Stimulated activated CD4-positive, alpha-beta T cell treated with anti-CD3 and anti-CD28 coated beads, Interleukin-2, amount 100 ng/mL, for 48 hours (primary cell): Measurements from ENCODE around the gene ADAMTSL4.
"Not testable (repeated sequence)": the region's sequence is repeated elsewhere in the genome, so short reads cannot be mapped to it uniquely, and the experiment has no call there.

Source experiments
- DNase-seq, 2 donors: peaks; one replicate each; pipeline ENCODE4 v3.0.0-alpha.2; 2020

ADAMTSL4 gene

DNA sequence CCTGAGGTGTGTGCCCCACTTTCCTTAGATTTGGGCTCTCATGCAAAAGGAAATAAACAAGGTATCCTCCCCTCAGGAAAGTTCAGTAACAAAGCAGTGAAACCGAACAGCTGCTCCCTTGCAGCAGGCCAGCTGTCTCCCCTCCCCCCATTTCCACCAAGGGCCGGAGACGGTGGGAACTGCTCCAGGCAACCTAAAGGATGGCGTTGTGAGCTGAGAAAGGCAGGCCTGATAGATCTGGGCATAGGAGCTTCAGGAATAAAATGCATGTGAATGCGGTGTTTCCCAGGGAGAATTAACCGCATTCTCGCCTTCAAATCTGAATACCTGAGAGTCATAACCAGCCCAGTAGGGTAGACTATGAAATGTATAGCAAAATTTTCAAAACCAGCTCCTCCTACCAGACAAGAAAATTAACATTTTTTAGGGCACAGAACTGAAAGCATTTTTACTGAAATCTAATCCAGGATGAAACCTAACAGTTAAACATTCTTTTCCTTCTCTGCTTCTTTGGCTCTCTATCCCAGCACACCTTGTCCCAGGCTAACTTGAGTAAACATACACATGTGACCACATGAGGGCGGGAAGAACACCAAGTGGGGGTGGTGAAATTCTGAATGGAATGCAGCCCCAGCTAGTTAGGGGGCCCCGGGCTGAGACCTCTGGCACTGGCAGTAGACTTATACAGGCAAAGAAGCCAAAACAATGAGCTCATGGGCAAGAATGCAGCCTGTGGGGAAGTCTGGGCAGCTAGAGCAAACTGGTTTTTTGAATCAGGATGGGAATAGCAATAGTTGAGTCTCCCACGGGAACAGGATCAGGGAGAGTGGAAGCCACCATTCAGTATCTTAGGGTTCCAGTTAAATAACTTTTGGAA is 18.7 kb downstream of the ADAMTSL4 start:
- DNase-seq: peak; percentile 41 to 54

DNA sequence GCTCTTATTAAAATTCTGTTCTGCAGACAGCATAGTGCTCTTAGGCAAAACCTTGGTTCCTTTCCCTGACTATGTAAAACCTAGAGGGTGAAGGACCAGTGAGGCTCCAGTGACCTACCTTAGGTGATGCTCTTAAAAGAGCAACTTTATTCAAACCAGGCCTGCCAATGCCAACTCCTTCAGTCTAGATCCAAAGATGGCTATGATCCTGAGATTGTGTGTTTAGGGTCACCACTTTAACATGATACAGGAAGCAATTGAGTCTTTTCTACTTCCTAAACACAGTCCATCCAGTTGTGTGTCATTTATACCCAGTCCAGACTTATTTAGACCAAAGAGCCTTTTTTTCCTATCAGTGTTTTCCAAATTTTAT is 19.4 kb downstream of the ADAMTSL4 start:
- DNase-seq: no peak

DNA sequence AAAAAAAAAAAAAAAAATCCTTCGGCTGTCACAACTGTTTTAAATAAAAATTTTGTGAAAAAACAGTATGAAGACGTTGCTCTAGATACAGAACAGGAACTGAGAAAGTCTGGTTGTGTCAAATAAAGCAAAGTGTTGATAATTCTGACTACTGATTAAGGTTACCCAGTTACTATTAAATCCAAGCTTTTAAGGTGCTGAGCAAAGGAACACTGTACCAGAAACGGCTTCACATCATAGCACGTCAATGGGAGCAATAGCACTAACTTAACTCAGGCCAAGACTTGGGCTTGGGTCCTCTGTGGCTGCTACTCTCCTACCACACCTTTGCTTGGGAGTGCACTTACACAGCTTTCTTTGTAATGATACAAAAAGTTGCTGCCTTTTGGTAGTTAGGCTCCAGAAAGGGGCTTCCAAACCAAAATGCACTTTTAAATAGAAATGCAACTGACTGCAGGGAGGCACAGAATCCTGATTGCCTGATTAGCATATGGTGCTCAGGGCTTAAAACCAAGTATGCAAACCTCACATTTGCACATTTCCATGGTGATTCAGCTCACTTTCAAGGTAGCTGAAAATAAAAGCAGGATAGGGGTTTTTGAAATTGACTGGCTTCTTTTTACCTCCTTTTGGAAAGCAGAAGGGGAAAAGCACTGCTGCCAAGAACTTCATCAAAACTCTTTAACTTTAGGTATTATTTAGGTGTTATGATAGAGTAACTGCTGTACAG is 23.9 kb downstream of the ADAMTSL4 start:
- DNase-seq: no peak

DNA sequence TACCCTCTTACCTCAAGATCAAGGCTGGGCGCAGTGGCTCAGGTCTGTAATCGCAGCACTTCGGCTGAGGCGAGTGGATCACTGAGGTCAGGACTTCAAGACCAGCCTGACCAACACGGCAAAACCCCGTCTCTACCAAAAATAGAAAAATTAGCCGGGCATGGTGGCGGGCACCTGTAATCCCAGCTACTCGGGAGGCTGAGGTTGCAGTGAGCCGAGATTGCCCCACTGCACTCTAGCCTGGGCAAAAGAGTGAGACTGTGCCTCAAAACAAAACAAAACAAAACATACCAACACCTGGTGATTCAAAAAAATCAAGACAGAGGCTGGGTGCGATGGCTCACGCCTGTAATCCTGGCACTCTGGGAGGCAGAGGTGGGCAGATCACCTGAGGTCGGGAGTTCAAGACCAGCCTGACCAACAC is 24.5 kb downstream of the ADAMTSL4 start:
- DNase-seq: not testable (repeated sequence)

DNA sequence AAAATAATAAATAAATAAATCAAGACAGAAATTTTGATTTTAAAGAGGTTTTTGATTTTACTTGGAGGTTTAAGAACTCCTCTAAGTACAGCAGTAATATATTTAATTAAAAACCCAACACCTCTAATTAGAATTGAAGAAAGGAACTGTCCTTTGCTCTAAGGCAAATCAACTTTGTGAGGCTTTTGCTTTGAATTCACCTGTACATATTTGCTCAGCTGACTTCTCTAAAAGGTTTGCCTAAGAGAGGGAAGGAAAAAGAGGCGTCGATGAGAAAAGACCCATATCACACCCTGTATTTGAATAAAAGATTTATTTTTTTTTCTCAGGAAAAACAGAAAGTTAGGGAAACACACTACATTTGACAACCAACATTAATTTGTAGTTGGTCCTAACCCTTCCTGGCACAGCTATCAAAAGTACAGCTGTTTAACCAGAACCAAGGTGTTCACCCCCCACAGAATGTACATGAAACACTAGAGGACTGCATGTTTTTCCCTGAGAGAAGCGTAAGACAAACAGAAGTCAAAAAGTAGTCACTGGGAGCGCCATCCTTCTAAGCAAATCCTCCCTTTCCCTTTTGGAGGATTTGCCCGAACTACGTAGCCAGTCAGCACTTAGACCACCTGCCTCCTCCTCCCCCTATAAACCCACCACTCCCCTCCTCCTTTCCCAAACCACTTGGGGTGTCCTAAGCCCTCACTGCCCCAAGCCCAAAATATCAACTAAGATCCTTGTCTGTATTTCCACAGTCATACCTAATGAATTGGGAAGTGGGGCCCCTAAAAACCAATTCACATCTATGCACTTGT is 25.3 kb downstream of the ADAMTSL4 start:
- DNase-seq: no peak

DNA sequence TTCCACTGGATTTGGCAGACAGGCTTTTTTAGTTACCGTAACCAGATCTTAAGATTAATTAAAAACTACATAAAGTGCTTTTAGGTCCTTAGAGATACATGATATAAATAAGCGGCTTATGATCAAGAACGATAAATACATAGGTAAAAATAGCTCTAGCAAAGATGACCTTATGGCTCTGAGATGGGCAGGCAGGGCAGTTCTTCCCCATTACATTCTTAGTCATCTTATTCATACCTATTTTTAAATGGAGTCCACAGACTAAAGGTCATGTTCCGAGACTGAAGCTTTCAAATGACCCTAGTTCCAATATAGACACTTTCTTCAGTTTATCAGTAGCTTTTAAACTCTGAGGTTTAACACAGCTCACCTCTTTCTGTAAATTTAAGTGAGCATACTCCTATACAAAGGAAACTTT is 25.9 kb downstream of the ADAMTSL4 start:
- no peak for DNase-seq

DNA sequence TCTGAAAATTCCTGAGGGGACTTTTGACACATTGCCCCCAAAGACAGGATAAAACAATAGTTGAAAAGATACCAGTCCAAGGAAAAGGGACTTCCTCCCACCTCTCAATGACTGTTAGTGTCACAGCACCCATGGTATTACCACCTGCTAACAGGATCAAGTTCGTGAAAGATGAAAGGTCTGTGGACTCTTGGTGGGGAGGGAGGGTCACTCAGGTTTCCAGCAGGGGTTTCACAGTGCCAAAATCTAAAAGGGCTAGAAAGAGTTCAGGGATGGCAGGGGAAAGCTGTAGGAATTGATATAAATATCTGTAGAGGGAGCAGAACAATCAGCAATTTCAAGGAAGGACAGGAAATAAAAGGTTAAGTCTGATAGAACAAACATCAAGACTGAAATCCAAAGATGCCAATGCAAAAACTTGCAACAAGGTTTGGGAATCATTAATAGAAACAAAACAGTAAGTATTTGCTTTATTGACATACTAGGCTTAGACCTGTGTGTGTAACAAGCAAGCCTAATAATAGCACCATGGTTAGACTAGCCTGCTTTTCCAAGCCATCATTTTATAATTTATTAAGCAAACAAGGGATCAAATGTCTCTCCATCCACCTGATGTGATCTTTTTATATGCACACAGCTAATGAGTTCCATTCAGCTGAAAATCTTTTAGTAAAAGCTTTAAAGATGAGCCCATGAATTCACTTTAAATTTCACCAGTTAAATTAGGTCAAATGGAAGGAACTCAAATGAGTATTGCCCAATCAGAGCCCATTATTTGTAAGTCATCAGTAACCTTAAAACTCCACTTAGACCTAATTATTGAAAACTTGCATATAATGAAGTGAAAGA is 26.5 kb downstream of the ADAMTSL4 start:
- no peak for DNase-seq

DNA sequence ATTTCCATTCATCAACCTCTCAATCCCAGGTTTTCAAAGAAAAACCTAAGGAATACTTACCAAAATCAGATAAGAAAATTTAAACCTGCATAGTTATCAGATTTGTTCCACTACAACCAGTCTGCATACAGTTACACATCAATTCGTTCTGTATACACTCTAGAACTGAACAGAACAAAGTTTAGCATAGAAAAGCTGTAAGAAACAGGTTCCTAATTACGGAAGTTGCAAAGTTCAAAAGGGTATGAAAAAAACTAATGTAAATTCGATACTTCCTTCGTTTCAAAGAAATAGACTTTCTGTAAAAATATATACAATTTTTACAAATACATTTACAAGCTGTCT is 27.1 kb downstream of the ADAMTSL4 start:
- DNase-seq: no peak

DNA sequence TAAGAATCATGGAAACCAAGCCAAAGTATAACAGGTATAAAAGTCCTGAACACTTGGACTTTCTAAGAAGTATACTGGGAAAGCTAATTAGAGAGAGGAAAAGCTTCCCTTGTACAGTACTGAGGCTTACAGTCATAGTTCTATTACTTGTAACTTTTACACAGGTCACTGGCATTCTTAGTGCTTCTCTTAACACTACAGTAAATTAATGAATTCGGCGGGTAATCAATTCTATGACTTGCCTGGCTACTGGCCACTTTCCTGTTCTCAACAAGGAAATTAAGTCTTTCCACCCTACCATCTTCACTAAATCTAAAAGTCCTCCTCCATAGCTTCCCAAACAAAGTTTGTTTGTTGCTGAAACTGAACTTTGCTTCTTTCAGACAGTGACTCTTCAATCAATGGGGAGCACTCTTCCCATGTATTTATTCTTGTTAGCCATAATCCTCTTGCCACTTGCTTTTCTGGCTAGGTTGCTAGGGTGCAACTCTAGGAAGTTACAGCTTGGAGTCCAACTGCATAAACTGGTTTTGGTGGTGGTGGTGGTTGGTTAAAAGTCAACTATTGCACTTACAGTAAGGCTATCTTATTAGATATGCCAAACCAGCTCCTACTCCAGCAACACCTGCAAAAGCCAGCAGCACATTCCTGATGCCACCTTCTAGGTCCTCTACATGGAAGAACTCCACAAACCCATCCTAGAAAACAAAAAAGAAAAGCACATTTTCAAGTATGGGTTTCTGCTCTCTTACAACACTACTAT is 27.8 kb downstream of the ADAMTSL4 start:
- DNase-seq: no peak

DNA sequence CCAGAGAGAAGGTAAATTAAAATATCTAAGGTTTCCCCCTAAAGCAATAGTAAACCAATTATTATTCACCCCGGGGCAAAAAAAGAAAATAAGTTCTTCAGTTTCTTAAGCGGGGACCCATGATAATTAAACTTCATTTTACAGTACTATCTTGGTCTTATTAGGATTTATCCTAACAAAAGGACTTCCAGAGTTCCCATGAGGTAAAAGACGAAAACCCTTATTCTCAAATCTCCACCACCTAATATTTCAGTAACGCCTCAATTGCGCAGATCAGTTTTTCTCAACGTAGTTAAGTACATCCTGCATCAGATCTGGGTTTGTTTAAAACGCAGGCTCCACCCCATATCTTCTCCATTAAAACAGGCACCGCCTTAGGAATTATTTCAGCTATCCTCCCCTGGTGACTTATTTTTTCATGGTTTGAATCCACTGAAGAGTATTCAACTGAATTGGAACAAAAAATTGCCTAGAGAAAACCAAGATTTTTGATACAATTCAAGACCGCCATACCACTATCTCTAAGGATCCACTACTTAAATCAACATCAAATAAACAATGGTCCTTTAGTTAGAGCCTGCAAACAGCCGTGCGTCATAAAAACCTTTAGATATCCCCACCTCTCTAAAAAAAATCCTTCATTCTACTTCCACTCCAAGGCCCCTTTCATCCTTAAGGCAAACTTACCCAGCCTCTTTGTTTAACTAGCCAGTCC is 28.5 kb downstream of the ADAMTSL4 start:
- no peak for DNase-seq

DNA sequence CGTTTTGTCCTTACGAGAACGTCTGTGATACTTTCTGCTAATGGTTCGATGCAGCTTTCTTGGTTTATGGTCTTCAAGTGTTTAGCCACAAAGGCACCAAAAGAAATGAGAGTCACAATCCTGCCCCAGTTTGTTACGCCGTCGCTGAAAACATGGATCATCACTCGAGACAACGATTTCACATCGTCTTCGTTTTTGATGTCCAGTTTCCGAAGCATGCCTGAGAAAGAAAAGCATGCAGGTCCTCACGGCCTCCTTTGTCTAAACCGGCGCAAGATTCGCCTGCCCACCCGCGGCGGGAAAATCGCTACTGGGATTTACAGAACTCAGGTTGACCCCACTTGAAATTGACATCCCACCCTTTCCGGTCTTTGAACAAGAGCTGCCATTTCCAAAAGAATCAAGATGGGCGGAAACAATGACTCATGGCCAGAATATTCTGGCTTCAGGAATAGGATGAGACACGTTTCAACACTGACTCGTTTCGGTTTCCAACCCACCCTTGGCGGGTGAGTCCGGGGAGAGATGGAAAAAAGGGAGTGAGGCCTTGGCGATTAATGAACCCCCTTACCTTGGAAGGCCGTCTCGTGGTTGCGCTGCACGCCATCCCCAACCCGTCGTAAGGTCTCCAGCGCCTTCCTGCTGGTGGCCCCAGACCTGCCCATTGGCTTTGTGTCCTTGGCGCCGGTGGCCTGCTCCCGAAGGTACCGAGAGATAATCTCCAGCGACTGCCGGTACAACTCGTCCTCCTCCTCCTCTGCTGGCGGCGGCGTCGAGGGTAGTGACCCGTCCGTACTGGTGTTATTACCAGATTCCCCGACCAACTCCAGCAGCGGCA is 29.3 kb downstream of the ADAMTSL4 start:
- no peak for DNase-seq

DNA sequence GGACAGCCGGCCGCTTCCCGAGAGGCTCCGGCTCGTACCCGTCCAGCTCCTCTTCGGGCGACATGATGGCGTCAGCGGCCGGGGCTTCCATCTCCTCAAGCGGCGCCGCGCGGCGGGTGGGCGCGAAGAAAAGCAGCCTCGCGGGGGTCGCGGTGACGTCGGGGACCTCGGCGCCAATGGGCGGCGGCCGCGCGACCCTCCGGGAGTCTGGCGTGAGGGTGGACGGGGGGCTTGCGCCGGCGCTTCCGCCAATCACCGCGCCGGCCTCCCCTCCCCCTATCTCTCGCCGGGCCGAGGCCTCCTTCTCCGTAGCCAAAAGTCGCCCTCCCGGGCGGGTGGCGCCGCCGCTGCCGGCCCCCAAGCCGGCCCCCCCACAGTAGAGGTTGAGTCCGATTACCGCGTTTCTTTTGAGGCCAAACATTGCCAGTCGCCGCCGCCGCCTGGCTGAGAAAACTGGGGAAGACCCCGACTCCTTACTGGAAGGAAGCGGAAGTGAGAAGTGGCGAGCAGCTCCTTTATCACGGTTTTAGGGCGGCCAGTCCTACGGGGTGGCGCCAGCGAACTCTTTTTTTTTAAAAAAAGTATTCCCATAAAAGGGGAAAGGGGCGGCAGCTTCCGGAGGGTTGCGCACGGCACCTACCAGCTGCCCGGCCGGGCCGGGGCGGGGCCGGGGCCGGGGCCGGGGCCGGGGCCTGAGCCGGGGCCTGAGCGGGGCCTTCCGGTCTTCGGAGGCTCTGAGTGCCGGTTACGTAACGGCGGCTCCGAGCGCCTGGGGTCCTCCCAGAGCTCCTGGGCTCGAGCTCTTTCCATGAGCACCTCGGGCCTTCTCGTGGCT is 30.1 kb downstream of the ADAMTSL4 start, which contains the start of gene MCL1:
TSS of gene MCL1 (minus strand) at position 501 of the 835 bp plus-strand sequence. CDS start at position 421, 80 bp downstream.
- DNase-seq: peak; percentile 74 to 76

DNA sequence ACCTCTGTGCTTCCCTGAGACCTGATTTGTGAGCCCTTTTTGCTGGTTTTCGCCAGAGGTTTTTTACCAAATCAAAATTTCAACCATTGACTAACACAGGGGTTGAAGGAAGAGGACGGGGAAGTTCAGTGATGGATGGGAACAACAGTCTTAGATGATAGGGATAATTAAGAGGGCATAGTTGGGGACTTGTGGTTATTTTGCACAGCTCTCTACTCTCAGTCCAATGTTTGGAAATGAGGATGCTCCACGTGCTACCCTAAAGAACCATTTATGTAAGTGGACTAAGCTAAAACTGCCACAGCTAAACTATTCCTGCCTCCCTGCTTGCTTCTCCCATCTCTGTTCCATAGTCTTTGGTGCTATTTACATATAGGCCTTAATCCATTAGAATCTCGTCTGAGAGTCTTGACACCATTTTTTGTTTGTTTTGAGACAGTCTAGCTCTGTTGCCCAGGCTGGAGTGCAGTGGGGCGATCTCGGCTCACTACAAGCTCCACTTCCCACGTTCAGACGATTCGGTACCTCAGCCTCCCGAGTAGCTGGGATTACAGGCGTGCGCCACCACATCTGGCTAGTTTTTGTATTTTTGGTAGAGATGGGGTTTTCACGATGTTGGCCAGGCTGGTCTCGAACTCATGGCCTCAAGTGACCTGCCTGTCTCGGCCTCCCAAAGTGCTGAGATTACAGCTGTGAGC is 30.9 kb downstream of the ADAMTSL4 start:
- no peak for DNase-seq

DNA sequence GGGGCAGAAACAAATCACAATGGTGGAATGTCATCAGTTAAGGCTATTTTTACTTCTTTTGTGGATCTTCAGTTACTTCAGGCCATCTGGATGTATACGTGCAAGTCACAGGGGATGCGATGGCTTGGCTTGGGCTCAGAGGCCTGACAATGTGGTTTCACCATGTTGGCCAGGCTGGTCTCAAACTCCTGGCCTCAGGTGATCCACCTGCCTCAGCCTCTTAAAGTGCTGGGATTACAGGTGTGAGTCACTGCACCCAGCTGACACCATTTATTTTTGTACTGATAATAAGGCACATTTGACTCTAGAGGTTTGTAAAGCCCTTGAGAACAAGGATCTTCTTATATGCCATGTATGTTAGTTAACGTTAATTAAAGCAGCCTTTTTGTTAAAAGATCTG is 31.8 kb downstream of the ADAMTSL4 start:
- not testable (repeated sequence) for DNase-seq

DNA sequence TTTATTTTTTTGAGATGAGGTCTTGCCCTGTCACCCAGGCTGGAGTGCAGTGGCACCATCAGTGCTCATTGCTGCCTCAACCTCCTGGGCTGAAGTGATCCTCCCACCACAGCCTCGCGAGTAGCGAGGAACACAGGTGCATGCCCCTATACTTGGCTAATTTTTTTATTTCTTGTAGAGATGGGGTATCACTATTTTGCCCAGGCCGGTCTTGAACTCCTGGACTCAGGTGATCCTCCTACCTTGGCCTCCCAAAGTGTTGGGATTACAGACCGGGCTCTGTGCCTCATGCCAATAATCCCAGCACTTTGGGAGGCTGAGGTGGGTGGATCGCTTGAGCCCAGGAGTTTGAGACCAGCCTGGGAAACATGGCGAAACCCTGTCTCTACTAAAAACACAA is 32.2 kb downstream of the ADAMTSL4 start:
- not testable (repeated sequence) for DNase-seq

DNA sequence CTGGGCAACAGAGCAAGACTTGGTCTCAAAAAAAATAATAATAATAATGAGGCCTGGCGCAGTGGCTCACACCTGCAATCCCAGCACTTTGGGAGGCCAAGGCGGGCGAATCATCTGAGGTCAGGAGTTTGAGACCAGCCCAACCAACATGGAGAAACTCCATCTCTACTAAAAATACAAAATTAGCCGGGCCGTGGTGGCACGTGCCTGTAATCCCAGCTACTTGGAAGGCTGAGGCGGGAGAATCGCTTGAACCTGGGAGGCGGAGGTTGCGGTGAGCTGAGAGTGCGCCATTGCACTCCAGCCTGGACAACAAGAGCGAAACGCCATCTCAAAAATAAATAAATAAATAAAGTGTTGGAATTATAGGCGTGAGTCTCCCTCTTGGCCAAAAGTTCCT is 32.8 kb downstream of the ADAMTSL4 start:
- DNase-seq: not testable (repeated sequence)

DNA sequence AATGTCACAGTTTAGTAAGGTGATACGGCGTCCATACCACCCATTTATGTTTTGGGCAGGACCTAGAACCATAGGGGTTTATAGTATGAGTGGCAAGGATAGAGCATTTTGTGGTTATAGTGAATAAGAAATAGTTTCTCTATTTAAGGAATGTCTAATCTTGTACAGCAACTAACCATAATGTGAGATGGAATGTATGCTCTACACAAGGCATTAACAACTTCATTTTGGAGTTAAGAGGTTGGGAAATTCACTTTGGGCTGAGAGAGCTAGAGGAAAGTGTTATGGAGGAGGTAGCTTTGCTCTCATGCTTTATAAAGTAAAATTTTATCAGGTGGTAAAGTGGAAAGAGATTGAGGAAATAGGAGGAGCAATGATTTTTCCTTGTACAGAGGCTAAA is 33.2 kb downstream of the ADAMTSL4 start:
- DNase-seq: no peak
